Activated T-cell treated with anti-CD3 and anti-CD28 coated beads, Interleukin-2, amount 50 U/mL, for 24 hours (primary cell): ENCODE results near the gene RBMS1.
A peak's percentile ranks its signal among the peaks of the same experiment; 100 is the strongest.
"Not testable (repeated sequence)": the region's sequence is repeated elsewhere in the genome, so short reads cannot be mapped to it uniquely, and the experiment has no call there.

Source experiments
- DNase-seq: peaks from one replicate; pipeline ENCODE4 v3.0.0-alpha.2; 2020
- H3K27ac Mint-ChIP-seq: 2 replicates; pipeline ENCODE4 v1.8.0; 2020; ENCODE audit warnings: mild to moderate bottlenecking, mixed read lengths
- H3K27me3 Mint-ChIP-seq: 2 replicates; pipeline ENCODE4 v1.8.0; 2020; ENCODE audit warnings: mixed read lengths
- H3K36me3 Mint-ChIP-seq: 2 replicates; pipeline ENCODE4 v1.8.0; 2020; ENCODE audit warnings: low read depth, mixed read lengths
- H3K4me1 Mint-ChIP-seq: 2 replicates; pipeline ENCODE4 v1.8.0; 2020; ENCODE audit warnings: low read depth, mixed read lengths
- H3K4me3 Mint-ChIP-seq: 2 replicates; pipeline ENCODE4 v1.8.0; 2020; ENCODE audit warnings: mild to moderate bottlenecking, moderate library complexity, mixed read lengths
- H3K9me3 Mint-ChIP-seq: 2 replicates; pipeline ENCODE4 v1.8.0; 2020; ENCODE audit warnings: mixed read lengths

RBMS1 gene

DNA sequence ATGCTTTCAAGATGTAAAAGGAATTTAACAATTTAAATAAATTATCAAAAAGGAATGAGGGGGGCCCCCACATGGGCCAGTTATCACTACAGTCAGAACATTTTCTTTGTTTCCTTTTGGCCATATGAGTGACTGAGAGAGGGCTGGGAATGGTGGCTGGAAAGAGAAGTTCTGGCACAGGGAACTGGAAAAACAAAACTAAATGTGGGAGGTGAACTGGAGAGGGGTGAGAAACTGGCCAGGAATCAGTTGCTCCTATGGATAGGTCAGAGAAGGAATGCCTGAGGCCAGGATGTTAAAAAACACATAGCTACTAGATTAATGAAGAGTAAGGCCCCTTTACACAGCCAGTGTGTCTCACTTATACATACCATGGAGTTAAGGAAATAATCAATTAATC lies 121.0 kb downstream of the RBMS1 start:
- Mint-ChIP-seq H3K27ac (peak overlapping the region; percentile 67), H3K4me3 (no peak overlapping the region), H3K36me3 (peaks cover 6% of the 10 kb centered on the region), H3K27me3 (no peaks in the 10 kb centered on the region), H3K4me1 (peaks cover 89% of the 10 kb centered on the region), H3K9me3 (no peaks in the 10 kb centered on the region)
- DNase-seq = no peak

DNA sequence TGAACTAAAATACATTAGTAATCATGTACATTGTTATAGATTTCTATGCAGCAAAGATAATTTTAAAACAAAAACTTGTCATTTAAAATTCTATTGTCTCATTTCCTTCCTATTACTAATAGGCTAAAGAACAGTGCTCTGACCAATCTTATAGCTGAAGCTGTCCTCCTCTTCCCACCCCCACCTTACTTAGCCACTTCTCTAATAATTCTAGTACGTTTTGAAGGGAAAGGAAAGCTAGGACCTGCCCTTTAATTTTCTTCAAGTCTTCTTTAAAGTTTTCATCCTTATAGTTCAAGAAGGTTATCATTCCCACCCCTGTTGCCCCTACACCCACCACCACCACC lies 121.6 kb downstream of the RBMS1 start:
- Mint-ChIP-seq H3K4me1 (peaks cover 88% of the 10 kb centered on the region), H3K27me3 (no peaks in the 10 kb centered on the region), H3K27ac (peak overlapping the region; percentile 44), H3K4me3 (no peak overlapping the region), H3K36me3 (peaks cover 6% of the 10 kb centered on the region), H3K9me3 (no peaks in the 10 kb centered on the region)
- DNase-seq = no peak

DNA sequence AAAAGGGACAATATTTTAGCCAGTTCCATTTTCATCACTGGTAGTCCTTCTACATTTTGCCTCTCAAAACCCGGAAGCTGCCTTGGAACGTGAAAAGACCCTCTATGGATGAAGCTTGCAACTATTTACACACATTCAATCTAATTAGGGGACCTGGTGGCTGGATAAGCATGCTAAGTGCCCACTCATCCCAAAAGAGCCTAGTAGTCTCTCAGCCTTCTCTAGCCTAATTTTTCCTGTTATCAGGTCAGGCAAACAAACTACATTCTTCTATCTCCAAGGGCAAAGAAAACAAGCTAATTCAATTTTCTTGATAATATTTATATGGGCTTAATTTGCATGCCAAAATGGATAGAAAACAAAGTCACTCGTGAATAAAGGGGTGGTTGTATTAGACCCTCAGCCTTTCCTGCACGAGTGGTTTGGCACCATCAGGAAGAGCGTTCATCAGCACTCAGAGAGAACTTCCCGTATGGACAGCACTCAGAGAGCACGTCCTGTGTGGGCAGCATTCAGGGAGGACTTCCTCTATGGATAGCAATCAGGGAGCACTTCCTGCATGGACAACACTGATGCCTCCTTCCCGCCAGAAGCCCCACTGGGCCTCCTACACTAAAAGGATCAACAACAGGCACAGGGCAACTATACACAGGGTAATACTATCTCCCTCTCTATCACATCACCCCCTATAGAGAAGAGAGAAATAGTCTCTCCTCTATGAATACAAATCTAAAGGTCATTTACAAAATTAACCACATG lies 122.2 kb downstream of the RBMS1 start:
- no peaks in the 10 kb centered on the region for H3K9me3 Mint-ChIP-seq
- H3K27ac Mint-ChIP-seq = peak overlapping the region; percentile 44
- peaks cover 89% of the 10 kb centered on the region for H3K4me1 Mint-ChIP-seq
- H3K27me3 Mint-ChIP-seq = no peaks in the 10 kb centered on the region
- DNase-seq = no peak
- peaks cover 12% of the 10 kb centered on the region for H3K36me3 Mint-ChIP-seq
- no peak overlapping the region for H3K4me3 Mint-ChIP-seq

DNA sequence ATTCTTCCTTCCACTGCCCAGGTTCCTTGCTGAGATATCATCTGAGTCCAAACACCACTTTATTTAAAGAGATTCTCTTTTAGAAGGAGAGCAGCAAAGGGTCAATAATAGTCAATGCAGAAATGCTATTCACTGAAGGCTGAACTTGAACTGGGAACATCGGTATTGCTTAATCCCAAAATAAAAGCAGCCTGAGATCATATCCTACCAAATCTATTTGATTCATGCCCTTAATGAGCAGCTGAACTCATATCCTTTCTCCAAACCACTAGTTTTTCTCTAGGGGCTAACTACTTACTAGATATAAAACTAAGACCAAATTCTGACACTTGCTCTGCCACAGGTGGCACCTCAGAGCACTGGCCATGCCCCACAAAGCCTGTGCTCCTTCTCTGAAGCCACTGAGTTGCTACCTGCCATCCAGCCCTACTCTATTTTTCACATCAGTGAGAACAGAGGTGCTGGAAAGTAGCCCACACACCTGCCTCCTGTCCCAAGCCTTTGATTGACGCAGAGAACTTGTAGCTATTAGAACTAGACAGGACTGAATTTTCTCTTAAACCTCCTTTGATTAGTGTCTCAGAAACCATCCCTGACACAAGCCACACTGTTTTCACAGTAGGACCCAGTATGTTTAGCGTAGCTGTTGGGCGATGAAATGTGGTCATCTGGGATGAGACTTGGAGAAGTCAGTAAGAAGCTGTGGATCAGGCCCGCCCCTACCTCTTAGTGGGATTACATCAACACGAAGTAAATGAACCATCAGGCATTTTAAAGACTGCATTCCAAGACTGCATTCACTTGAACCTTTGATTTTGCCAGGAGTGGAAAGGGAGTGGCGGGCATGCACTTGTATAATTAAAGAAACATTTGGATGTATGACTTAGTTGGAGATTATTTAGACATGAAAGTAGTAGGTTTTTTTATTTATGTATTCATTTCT lies 124.3 kb downstream of the RBMS1 start:
- no peak overlapping the region for H3K4me3 Mint-ChIP-seq
- H3K4me1 Mint-ChIP-seq = peaks cover 90% of the 10 kb centered on the region
- H3K27ac Mint-ChIP-seq = peak overlapping the region; percentile 56
- H3K9me3 Mint-ChIP-seq = no peaks in the 10 kb centered on the region
- H3K36me3 Mint-ChIP-seq = peaks cover 31% of the 10 kb centered on the region
- H3K27me3 Mint-ChIP-seq = no peaks in the 10 kb centered on the region
- DNase-seq = no peak

DNA sequence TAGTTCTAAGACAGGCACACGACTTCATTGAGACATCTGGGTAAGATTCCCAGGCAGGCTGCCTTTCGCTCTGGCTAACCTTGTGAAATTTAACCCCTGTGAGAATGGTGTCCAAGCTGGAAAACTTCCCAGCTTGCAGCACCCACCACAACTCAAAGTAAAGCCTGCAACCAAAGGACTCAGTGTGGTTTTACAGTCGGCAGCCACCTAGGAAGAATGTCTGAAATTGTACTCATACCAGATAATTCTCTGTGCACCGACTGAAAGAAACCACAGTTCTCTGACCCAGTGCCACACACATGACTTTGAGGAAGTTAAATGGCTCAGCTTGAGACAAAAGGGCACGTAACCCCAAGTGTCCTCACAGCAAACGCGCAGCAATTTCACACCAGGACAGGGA lies 125.7 kb downstream of the RBMS1 start:
- peaks cover 43% of the 10 kb centered on the region for H3K36me3 Mint-ChIP-seq
- no peaks in the 10 kb centered on the region for H3K27me3 Mint-ChIP-seq
- no peaks in the 10 kb centered on the region for H3K9me3 Mint-ChIP-seq
- no peak for DNase-seq
- peak overlapping the region; percentile 21 for H3K4me3 Mint-ChIP-seq
- peak overlapping the region; percentile 72 for H3K27ac Mint-ChIP-seq
- peaks cover 88% of the 10 kb centered on the region for H3K4me1 Mint-ChIP-seq

DNA sequence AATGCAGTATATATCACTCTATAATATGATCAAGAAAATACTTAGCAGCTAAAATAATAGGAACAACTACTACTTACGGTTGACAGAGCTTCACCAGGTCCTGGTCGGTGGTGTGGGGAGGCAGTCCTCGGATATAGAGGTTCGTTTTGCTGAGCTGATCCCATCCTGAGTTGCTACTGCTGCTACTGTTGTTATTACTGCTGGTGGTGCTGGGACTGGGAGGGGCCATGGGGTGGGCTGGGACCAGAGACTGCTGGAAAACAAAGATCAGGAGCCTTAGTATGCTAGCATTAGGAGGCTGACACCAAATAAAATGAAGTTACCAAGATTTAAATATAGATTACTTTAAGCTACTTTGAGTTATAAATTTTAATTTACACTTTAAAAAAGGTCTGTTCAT lies 126.5 kb downstream of the RBMS1 start:
- Mint-ChIP-seq H3K4me1 (peaks cover 84% of the 10 kb centered on the region), H3K36me3 (peaks cover 47% of the 10 kb centered on the region)
- DNase-seq, H3K4me3 Mint-ChIP-seq, H3K27me3 Mint-ChIP-seq, H3K9me3 Mint-ChIP-seq, H3K27ac Mint-ChIP-seq: not testable (repeated sequence)

DNA sequence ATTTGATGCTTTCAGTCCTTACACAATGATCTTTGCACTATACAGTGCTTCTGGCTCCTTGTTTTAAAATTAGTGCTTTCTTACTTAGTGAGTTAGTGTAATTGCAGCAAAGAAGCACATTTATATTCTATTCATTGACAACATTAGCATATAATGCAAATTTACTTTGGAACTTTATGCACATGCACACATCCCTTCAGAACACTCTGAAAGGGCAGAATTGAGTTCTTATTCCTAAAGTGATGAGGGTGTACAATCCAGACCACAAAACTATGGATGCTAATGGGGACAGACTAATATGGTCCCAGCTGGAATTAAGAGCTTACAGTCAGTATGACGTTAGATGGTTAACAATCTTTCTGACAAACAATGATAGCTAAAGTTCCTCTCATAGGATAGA lies 127.1 kb downstream of the RBMS1 start:
- peaks cover 51% of the 10 kb centered on the region for H3K36me3 Mint-ChIP-seq
- H3K4me1 Mint-ChIP-seq = peaks cover 79% of the 10 kb centered on the region
- H3K27me3 Mint-ChIP-seq = no peaks in the 10 kb centered on the region
- H3K9me3 Mint-ChIP-seq = no peaks in the 10 kb centered on the region
- H3K27ac Mint-ChIP-seq = no peak overlapping the region
- no peak overlapping the region for H3K4me3 Mint-ChIP-seq
- DNase-seq = no peak

DNA sequence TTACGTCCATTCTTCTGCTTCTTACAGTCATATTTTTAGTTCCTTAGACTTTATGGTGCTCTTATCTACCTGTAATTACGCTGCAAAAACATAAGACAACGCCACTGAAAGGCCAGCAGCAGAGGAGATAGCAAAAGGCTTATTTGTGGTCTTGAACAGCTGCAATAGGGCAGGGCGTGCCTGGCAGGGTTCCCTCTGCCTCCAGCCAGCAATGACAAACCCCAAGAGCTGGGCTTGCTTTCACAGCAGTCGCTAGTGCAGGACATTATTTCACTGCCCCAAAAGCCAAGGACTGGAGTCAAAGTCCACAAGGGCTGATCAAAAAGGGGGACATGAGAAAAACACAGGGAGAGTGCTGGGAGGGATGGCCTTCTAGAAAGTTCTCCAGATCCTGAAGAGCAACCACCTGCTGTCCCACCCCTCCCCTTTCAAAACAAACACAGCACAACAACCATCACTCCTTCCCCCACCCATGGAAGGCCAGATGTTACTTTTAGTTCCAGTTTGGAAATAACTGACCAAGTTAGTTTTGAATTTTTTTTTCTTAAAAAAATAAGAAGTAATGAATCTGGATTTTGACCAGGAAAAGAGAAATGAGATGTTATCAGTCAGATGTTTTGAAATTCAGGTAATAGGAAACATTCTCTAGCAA lies 127.8 kb downstream of the RBMS1 start:
- Mint-ChIP-seq H3K4me3 (no peak overlapping the region), H3K27me3 (no peaks in the 10 kb centered on the region), H3K36me3 (peaks cover 54% of the 10 kb centered on the region), H3K4me1 (peaks cover 78% of the 10 kb centered on the region), H3K9me3 (no peaks in the 10 kb centered on the region), H3K27ac (no peak overlapping the region)
- DNase-seq = no peak

DNA sequence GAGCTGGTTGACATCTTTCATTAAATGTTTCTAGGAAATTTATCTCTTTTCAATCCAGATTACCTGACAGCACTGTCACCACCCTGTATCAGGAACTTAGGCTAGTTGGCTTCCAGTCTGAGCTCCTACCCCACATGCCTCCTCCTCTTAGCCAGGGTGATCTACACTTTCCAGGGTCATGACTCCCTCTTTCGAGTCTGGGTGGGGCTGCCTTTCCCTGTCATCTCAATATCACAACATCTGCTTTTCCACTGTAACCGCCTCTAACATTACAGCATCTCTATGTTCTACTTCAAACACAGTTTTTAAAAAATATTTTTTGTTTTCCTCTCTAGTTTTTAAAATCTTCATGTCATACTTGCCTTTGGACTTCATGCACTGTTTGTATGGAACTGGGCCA lies 129.2 kb downstream of the RBMS1 start:
- Mint-ChIP-seq H3K36me3 (peaks cover 57% of the 10 kb centered on the region), H3K27me3 (no peaks in the 10 kb centered on the region), H3K9me3 (no peaks in the 10 kb centered on the region), H3K4me3 (no peak overlapping the region), H3K27ac (peak overlapping the region; percentile 8), H3K4me1 (peaks cover 76% of the 10 kb centered on the region)
- DNase-seq = no peak

DNA sequence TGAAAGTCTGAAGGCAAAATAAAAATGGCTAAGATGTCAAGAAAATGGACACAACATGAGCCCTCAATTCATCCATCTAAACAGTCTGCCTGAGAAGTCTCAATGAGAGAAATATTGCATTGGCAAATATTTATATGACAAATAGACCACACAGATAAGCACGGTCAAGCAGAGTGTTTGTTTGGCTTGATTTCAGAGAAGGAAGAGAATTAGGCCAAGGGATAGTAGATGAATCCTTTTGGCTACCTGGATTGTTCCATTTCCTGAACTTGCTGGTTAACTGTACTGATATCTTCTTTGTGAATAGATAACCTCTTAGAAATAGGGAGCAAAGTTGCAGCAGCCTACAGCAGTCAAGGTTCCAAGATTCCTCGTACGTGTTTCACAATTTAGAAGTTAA lies 129.6 kb downstream of the RBMS1 start:
- no peak overlapping the region for H3K27ac Mint-ChIP-seq
- H3K27me3 Mint-ChIP-seq = no peaks in the 10 kb centered on the region
- peaks cover 59% of the 10 kb centered on the region for H3K36me3 Mint-ChIP-seq
- H3K9me3 Mint-ChIP-seq = no peaks in the 10 kb centered on the region
- peaks cover 72% of the 10 kb centered on the region for H3K4me1 Mint-ChIP-seq
- no peak overlapping the region for H3K4me3 Mint-ChIP-seq
- no peak for DNase-seq

DNA sequence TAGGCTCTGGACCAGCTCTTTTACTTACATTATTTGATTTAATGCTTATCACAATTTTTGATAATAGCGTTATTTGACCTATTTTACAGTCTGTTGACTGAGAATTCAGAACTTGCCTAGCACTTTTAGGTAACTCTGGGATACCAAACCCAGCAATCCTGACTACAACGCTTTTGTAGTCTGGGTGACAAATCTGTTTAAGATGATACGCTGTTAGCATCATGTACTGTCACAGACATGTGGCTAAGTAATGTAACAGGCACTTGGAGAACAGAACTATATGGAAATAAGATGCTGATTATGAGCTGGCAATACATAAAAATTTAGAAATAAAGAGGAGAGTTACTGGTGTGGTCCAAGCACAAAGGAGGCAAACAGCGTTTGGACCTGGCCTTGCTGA lies 130.6 kb downstream of the RBMS1 start:
- peaks cover 1% of the 10 kb centered on the region for H3K9me3 Mint-ChIP-seq
- no peak overlapping the region for H3K4me3 Mint-ChIP-seq
- H3K4me1 Mint-ChIP-seq = peaks cover 67% of the 10 kb centered on the region
- no peak overlapping the region for H3K27ac Mint-ChIP-seq
- H3K36me3 Mint-ChIP-seq = peaks cover 64% of the 10 kb centered on the region
- DNase-seq = no peak
- no peaks in the 10 kb centered on the region for H3K27me3 Mint-ChIP-seq

DNA sequence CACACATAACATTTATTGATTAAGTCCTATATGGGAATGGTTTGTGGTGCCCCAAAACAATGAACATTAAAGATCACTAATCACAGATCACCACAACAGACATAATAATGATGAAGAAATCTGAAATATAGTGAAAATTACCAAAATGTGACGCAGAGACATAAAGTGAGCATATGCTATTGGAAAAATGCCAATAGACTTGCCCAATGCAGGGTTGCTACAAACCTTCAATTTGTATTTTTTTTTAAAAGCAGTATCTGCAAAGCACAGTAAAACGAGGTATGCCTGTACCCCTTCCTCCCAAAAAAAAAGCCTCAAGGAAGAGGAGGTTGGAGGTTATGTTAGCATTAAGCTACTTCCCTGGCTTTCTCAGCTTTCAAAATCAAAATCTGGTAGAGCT lies 131.1 kb downstream of the RBMS1 start:
- Mint-ChIP-seq H3K9me3 (peaks cover 2% of the 10 kb centered on the region), H3K4me1 (peaks cover 67% of the 10 kb centered on the region), H3K4me3 (no peak overlapping the region), H3K27me3 (no peaks in the 10 kb centered on the region), H3K36me3 (peaks cover 69% of the 10 kb centered on the region), H3K27ac (no peak overlapping the region)
- no peak for DNase-seq

DNA sequence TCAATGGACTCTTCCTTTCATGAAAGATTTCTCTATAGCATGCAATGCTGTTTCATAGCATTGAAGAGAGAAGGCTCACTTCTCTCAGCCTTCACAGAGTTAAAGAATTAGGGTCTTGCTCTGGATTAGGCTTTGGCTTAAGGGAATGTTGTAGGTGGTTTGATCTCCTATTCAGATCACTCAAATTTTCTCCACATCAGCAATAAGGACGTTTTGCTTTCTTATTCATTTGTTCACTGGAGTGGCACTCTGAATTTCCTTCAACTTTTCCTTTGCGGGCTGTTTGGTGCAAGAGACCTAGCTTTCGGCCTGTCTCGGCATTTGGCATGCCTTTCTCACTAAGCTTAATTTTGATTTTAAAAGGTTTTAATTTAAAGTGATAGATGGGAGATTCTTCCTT lies 131.6 kb downstream of the RBMS1 start:
- no peak overlapping the region for H3K27ac Mint-ChIP-seq
- DNase-seq = no peak
- peaks cover 65% of the 10 kb centered on the region for H3K4me1 Mint-ChIP-seq
- H3K27me3 Mint-ChIP-seq = no peaks in the 10 kb centered on the region
- H3K9me3 Mint-ChIP-seq = peaks cover 4% of the 10 kb centered on the region
- H3K36me3 Mint-ChIP-seq = peaks cover 74% of the 10 kb centered on the region
- H3K4me3 Mint-ChIP-seq = no peak overlapping the region

DNA sequence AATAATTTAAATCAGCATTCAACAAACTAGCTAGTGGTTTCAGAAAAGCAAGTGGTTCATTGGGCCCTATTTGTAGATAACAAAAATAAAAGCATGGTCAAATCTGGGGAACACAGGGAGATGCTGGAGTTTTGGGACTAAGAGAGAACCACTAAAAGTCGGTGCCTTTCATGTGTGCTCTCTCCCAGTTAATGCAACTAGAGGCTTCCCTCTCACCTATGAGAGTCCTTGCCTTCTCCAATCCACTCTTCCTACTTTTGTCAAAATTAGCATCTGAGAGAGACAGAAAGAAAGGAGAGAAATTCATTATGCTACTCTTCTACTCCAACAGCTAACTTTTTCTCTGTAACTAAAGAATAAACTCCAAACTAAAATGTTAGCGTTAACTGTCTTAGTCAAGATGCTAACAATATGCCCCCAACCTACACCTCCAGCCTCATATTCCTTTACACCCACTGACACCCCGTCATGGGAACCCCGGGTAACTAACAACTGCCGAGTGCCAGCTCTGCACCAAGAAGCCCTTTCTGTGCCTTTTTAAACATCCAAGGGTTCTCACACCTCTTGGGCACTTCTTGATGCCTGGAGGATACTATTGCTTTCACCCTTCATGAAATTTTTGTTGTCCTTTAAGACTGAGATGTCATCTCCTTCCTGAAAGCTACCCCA lies 133.4 kb downstream of the RBMS1 start:
- Mint-ChIP-seq H3K9me3 (peaks cover 7% of the 10 kb centered on the region), H3K27me3 (no peaks in the 10 kb centered on the region), H3K36me3 (peaks cover 68% of the 10 kb centered on the region), H3K27ac (peak overlapping the region; percentile 11), H3K4me1 (peaks cover 68% of the 10 kb centered on the region), H3K4me3 (no peak overlapping the region)
- no peak for DNase-seq
